Measurements from ENCODE around the gene TADA1.

DNA sequence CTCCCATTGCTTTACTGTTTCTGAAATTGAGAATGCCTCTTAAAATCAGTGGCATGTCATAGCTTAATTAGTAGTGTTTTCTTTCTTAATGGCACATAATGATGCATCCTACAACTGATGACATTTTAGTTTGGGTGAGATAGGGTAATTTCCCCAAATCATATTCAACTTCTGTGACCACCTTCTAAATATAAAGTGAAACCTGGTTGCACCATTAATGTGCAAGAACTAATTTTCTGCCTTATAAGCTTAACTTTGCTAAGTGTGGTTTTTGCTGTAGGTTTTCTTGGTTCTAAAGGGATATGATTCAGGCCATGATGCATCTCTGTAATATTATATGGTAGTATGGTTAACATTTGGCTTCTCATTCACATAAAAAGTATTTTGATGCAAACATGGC lies 27.9 kb downstream of the TADA1 start:
- no peak for TF ChIP-seq FOSL2 (IDR thresholded peaks at IDR 0.05; ENCODE audit: borderline replicate concordance, low read depth)
- TF ChIP-seq RAD21 (IDR thresholded peaks at IDR 0.05; ENCODE audit: low read length) = no peak
- no peak for TF ChIP-seq EZH2phosphoT487 (IDR thresholded peaks at IDR 0.05; ENCODE audit: borderline replicate concordance, low read depth)
- no peak for TF ChIP-seq EP300 (IDR thresholded peaks at IDR 0.05; ENCODE audit: borderline replicate concordance in 1 of 2, low read depth in 1 of 2, low read length in 1 of 2)
- TF ChIP-seq, protein P1, sequence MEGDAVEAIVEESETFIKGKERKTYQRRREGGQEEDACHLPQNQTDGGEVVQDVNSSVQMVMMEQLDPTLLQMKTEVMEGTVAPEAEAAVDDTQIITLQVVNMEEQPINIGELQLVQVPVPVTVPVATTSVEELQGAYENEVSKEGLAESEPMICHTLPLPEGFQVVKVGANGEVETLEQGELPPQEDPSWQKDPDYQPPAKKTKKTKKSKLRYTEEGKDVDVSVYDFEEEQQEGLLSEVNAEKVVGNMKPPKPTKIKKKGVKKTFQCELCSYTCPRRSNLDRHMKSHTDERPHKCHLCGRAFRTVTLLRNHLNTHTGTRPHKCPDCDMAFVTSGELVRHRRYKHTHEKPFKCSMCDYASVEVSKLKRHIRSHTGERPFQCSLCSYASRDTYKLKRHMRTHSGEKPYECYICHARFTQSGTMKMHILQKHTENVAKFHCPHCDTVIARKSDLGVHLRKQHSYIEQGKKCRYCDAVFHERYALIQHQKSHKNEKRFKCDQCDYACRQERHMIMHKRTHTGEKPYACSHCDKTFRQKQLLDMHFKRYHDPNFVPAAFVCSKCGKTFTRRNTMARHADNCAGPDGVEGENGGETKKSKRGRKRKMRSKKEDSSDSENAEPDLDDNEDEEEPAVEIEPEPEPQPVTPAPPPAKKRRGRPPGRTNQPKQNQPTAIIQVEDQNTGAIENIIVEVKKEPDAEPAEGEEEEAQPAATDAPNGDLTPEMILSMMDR (IDR thresholded peaks at IDR 0.05) = no peak
- TF ChIP-seq, protein P2, sequence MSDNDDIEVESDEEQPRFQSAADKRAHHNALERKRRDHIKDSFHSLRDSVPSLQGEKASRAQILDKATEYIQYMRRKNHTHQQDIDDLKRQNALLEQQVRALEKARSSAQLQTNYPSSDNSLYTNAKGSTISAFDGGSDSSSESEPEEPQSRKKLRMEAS (IDR thresholded peaks at IDR 0.05; ENCODE audit: low read depth) = no peak
- no peak for TF ChIP-seq POLR2AphosphoS5 (IDR thresholded peaks at IDR 0.05; ENCODE audit: low read depth, low read length)
- no peak for TF ChIP-seq TAF1 (IDR thresholded peaks at IDR 0.05; ENCODE audit: borderline replicate concordance, low read depth, low read length)
- no peak for TF ChIP-seq ELF1 (IDR thresholded peaks at IDR 0.05)
- no peak for TF ChIP-seq YY1 (IDR thresholded peaks at IDR 0.05; ENCODE audit: low read depth)
- no peak for TF ChIP-seq NRF1 (IDR thresholded peaks at IDR 0.05; ENCODE audit: low read depth, low read length)
- TF ChIP-seq GATA2 (CRISPR knock-in tag; IDR thresholded peaks at IDR 0.05) = no peak

All from SK-N-SH (cell line).